IMR-90 (cell line): Measurements from ENCODE around the gene PMAIP1. TPM values are rescaled to one million over a fixed set of nuclear protein-coding genes. Genes with fewer than 3 reads are reported as not detected.

ENCODE experiments used
- ATAC-seq: fragments of 200-7000 bp; cut with Tn5 transposase; 2 replicates; pipeline ENCODE4 v1.9.1; 2020; ENCODE audit warnings: low read depth, mild to moderate bottlenecking, moderate library complexity
- BruUV-seq: library from RNA; stranded (reverse); fragments of 400-500 nt; replicated peaks from 2 replicates; lab custom pipeline; 2021; lab: Mats Ljungman, UMichigan
- CTCF ChIA-PET: fragments of 300-600 bp; formaldehyde crosslinking; extraction: SDS; loops from one replicate; lab custom pipeline; 2021; ENCODE audit warnings: antibody characterized with exemption; lab: Yijun Ruan, JAX
- POLR2A ChIA-PET: fragments of 300-600 bp; sonication (Branson Sonifier 250); formaldehyde crosslinking; loops from one replicate; lab custom pipeline; 2022; ENCODE audit warnings: antibody characterized with exemption; ENCODE audit not compliant: unreplicated experiment; lab: Charles Lee
- DNase-seq: peaks from one replicate; pipeline ENCODE4 v3.0.0; 2013
- H2AFZ ChIP-seq: replicated peaks from 2 replicates; pipeline ENCODE3; 2013; ENCODE audit warnings: low read length, mild to moderate bottlenecking; ENCODE audit not compliant: poor library complexity
- H2AK5ac ChIP-seq: 2 replicates; pipeline ENCODE4 v1.6.1; 2013; ENCODE audit warnings: low read depth, low read length, inconsistent platforms
- H2AK9ac ChIP-seq: replicated peaks from 2 replicates; pipeline ENCODE3; 2013; ENCODE audit warnings: mild to moderate bottlenecking, low read depth, low read length, moderate library complexity; ENCODE audit not compliant: poor library complexity
- H2BK120ac ChIP-seq: 2 replicates; pipeline ENCODE4 v1.6.1; 2013; ENCODE audit warnings: low read depth, low read length, inconsistent platforms
- H2BK15ac ChIP-seq: 3 replicates; pipeline ENCODE4 v1.6.1; 2013; ENCODE audit warnings: low read depth, low read length, inconsistent platforms
- H2BK20ac ChIP-seq: 2 replicates; pipeline ENCODE4 v1.6.1; 2013; ENCODE audit warnings: low read depth, mild to moderate bottlenecking, inconsistent platforms, low read length, moderate library complexity
- H2BK5ac ChIP-seq: 2 replicates; pipeline ENCODE4 v1.6.1; 2013; ENCODE audit warnings: mild to moderate bottlenecking, low read depth, low read length, inconsistent platforms; ENCODE audit not compliant: poor library complexity, severe bottlenecking
- H3K14ac ChIP-seq: replicated peaks from 2 replicates; pipeline ENCODE4 v1.6.1; 2013; ENCODE audit warnings: low read depth, low read length, inconsistent platforms
- H3K18ac ChIP-seq: 2 replicates; pipeline ENCODE4 v1.6.1; 2013; ENCODE audit warnings: low read depth, low read length, control low read depth
- H3K23ac ChIP-seq: 2 replicates; pipeline ENCODE4 v1.6.1; 2013; ENCODE audit warnings: low read depth, low read length, inconsistent platforms
- H3K27ac ChIP-seq: 2 replicates; pipeline ENCODE4 v1.5.1; 2013; ENCODE audit warnings: mild to moderate bottlenecking, control low read depth, low read length; ENCODE audit not compliant: insufficient read depth
- H3K27me3 ChIP-seq: 2 replicates; pipeline ENCODE4 v1.6.1; 2013; ENCODE audit warnings: low read length; ENCODE audit not compliant: control insufficient read depth, insufficient read depth
- H3K36me3 ChIP-seq: 2 replicates; pipeline ENCODE4 v1.6.1; 2013; ENCODE audit warnings: low read length, mixed read lengths; ENCODE audit not compliant: control insufficient read depth, insufficient read depth
- H3K4ac ChIP-seq: 2 replicates; pipeline ENCODE4 v1.6.1; 2013; ENCODE audit warnings: low read depth, low read length, inconsistent platforms
- H3K4me1 ChIP-seq: 2 replicates; pipeline ENCODE4 v1.6.1; 2013; ENCODE audit warnings: low read length, mixed read lengths; ENCODE audit not compliant: control insufficient read depth, insufficient read depth
- H3K4me2 ChIP-seq: 2 replicates; pipeline ENCODE4 v1.6.1; 2013; ENCODE audit warnings: low read depth, mild to moderate bottlenecking, control low read depth, low read length, moderate library complexity
- H3K4me3 ChIP-seq: 2 replicates; pipeline ENCODE4 v1.5.1; 2013; ENCODE audit warnings: low read depth, mild to moderate bottlenecking, control low read depth, low read length, moderate library complexity; ENCODE audit not compliant: insufficient read depth
- H3K56ac ChIP-seq: 2 replicates; pipeline ENCODE4 v1.6.1; 2013; ENCODE audit warnings: low read length, inconsistent platforms; ENCODE audit not compliant: insufficient read depth; ENCODE audit errors: extremely low read depth
- H3K79me1 ChIP-seq, 2 experiments: 2 replicates each; pipeline ENCODE4 v1.6.1; 2013; ENCODE audit warnings: low read length in 2 of 2, inconsistent platforms in 1 of 2, low read depth in 1 of 2
- H3K9ac ChIP-seq: 2 replicates; pipeline ENCODE4 v1.6.1; 2013; ENCODE audit warnings: low read depth, low read length, control low read depth
- H3K9me1 ChIP-seq: 2 replicates; pipeline ENCODE4 v1.6.1; 2013; ENCODE audit warnings: low read length, inconsistent platforms; ENCODE audit not compliant: insufficient read depth
- H3K9me3 ChIP-seq: 2 replicates; pipeline ENCODE4 v1.6.1; 2013; ENCODE audit warnings: low read length; ENCODE audit not compliant: control insufficient read depth, insufficient read depth
- H4K20me1 ChIP-seq: 2 replicates; pipeline ENCODE4 v1.6.1; 2013; ENCODE audit warnings: low read length, inconsistent platforms; ENCODE audit not compliant: insufficient read depth
- H4K5ac ChIP-seq: 2 replicates; pipeline ENCODE4 v1.6.1; 2013; ENCODE audit warnings: mild to moderate bottlenecking, low read depth, low read length, control low read depth
- H4K8ac ChIP-seq, 2 experiments: 2 replicates each; pipeline ENCODE4 v1.6.1; 2013; ENCODE audit warnings: low read depth in 2 of 2, low read length in 2 of 2, control low read depth in 1 of 2, inconsistent platforms in 1 of 2
- H4K91ac ChIP-seq: 2 replicates; pipeline ENCODE4 v1.6.1; 2013; ENCODE audit warnings: low read depth, low read length, inconsistent platforms; ENCODE audit not compliant: insufficient read depth
- BHLHE40 ChIP-seq: fragments of 150-350 bp; IDR thresholded peaks from 2 replicates; pipeline ENCODE4 v1.6.1; 2016; ENCODE audit warnings: mild to moderate bottlenecking, low read depth, low read length
- CEBPB ChIP-seq: IDR thresholded peaks from 2 replicates; pipeline ENCODE4 v1.6.1; 2012; ENCODE audit warnings: low read depth, low read length, improper control_type of control experiment
- FOS ChIP-seq: fragments of 150-350 bp; IDR thresholded peaks from 2 replicates; pipeline ENCODE4 v1.6.1; 2016; ENCODE audit warnings: low read depth, low read length
- MAFK ChIP-seq: IDR thresholded peaks from 2 replicates; pipeline ENCODE4 v1.6.1; 2012; ENCODE audit warnings: low read depth, low read length, improper control_type of control experiment
- MAZ ChIP-seq: IDR thresholded peaks from 2 replicates; pipeline ENCODE4 v1.6.1; 2012; ENCODE audit warnings: low read depth, mild to moderate bottlenecking, low read length, improper control_type of control experiment, moderate library complexity, borderline replicate concordance
- NFE2L2 ChIP-seq: fragments of 150-350 bp; IDR thresholded peaks from 2 replicates; pipeline ENCODE4 v1.6.1; 2016; ENCODE audit warnings: low read depth, mild to moderate bottlenecking, low read length
- RAD21 ChIP-seq: IDR thresholded peaks from 2 replicates; pipeline ENCODE4 v1.6.1; 2012; ENCODE audit warnings: low read length, improper control_type of control experiment
- RCOR1 ChIP-seq: IDR thresholded peaks from 2 replicates; pipeline ENCODE4 v1.6.1; 2012; ENCODE audit warnings: mild to moderate bottlenecking, low read length, improper control_type of control experiment; ENCODE audit not compliant: insufficient replicate concordance
- SMC3 ChIP-seq: fragments of 150-350 bp; IDR thresholded peaks from 2 replicates; pipeline ENCODE4 v1.6.1; 2016; ENCODE audit warnings: low read depth, mild to moderate bottlenecking, antibody characterized with exemption, low read length, moderate library complexity
- WGBS, 2 experiments: methylation state at CpG; one replicate each; pipeline versions ENCODE4 v1.1.5 to v1.1.7; 2013; ENCODE audit warnings: missing lambda C conversion rate in 2 of 2; ENCODE audit not compliant: insufficient read length in 1 of 2; ENCODE audit errors: extremely low coverage in 2 of 2; 5-methylcytosine and 5-hydroxymethylcytosine counted together
- dilution Hi-C: fragments of 300-500 bp; cut with HindIII; formaldehyde crosslinking; loops from one replicate; pipeline ENCODE4 v1.14.3; 2018; ENCODE audit warnings: low sequenced_read_pairs; ENCODE audit not compliant: unreplicated experiment
- in situ Hi-C: fragments of 300-500 bp; cut with MboI; formaldehyde crosslinking; loops from 3 replicates; pipeline ENCODE4 v1.14.3; 2019; ENCODE audit warnings: low sequenced_read_pairs, inconsistent platforms, mixed read lengths
- intact Hi-C: fragments of 100-400 bp; cut with micrococcal nuclease; formaldehyde crosslinking; loops from 2 replicates; pipeline ENCODE4 v1.10.0; 2022
- polyA plus RNA-seq, 3 experiments: library from polyadenylated mRNA; depleted of rRNA; stranded (reverse); fragments of >200 nt; gene quantifications; 2 replicates each; pipeline ENCODE4 v1.2.3, GENCODE V29; 2012; ENCODE audit warnings: low replicate concordance in 1 of 3
- total RNA-seq: library from RNA; depleted of rRNA; stranded (reverse); fragments of >200 nt; gene quantifications from 2 replicates; pipeline ENCODE4 v1.2.3, GENCODE V29; 2012
- TF ChIP-seq, protein P1 (sequence below): fragments of 150-350 bp; IDR thresholded peaks from 2 replicates; pipeline ENCODE4 v1.6.1; 2016; ENCODE audit warnings: low read depth, mild to moderate bottlenecking, low read length, moderate library complexity, borderline replicate concordance
- TF ChIP-seq, protein P2 (sequence below): conservative IDR thresholded peaks from 2 replicates; pipeline ENCODE4 v1.5.1; 2012; ENCODE audit warnings: mild to moderate bottlenecking, low read depth, low read length, improper control_type of control experiment
- TF ChIP-seq, protein P3 (sequence below): fragments of 150-350 bp; IDR thresholded peaks from 2 replicates; pipeline ENCODE4 v1.6.1; 2017; ENCODE audit warnings: mild to moderate bottlenecking, antibody characterized with exemption, low read length, low read depth

Gene PMAIP1
- total and polyA plus RNA-seq, 2 of the 4 experiments (the other 2 are of a cell fraction), result 14.0 to 30.1 TPM

DNA sequence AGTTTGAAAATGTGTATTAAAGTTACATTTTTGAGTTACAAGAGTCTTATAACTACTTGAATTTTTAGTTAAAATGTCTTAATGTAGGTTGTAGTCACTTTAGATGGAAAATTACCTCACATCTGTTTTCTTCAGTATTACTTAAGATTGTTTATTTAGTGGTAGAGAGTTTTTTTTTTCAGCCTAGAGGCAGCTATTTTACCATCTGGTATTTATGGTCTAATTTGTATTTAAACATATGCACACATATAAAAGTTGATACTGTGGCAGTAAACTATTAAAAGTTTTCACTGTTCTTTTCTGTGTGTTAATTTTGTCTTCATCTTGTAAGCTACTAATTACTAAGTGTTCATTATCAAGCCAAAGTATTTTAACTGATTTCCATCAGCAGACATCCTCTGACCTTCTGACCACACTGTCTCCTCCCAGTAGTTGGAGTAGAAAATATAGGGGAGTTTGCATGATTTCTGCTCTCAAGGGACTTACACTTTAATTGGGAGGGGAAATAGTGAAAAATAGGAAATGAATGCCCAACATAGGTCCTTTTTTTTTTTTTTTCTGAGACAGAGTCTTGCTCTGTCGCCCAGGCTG is 4.3 kb downstream of the PMAIP1 start:
- no peak overlapping the region for H2BK120ac ChIP-seq
- H2AFZ ChIP-seq, result no peak overlapping the region
- H4K91ac ChIP-seq, result no peak overlapping the region
- no peak overlapping the region for H4K8ac ChIP-seq
- peaks cover 20% of the 10 kb centered on the region for H3K9me1 ChIP-seq
- no peak overlapping the region; the same call in 1 of the 2 replicates for H3K18ac ChIP-seq
- no peak overlapping the region for H3K56ac ChIP-seq
- H3K23ac ChIP-seq, result no peak overlapping the region
- H3K36me3 ChIP-seq, result peaks cover 7% of the 10 kb centered on the region
- peak overlapping the region; percentile 12 for H2BK5ac ChIP-seq
- H2BK15ac ChIP-seq, result no peak overlapping the region
- TF ChIP-seq BHLHE40, result no peak
- no peak for TF ChIP-seq FOS
- no peak for TF ChIP-seq MAZ
- TF ChIP-seq RAD21, result no peak
- TF ChIP-seq CEBPB, result no peak
- TF ChIP-seq, protein P1, sequence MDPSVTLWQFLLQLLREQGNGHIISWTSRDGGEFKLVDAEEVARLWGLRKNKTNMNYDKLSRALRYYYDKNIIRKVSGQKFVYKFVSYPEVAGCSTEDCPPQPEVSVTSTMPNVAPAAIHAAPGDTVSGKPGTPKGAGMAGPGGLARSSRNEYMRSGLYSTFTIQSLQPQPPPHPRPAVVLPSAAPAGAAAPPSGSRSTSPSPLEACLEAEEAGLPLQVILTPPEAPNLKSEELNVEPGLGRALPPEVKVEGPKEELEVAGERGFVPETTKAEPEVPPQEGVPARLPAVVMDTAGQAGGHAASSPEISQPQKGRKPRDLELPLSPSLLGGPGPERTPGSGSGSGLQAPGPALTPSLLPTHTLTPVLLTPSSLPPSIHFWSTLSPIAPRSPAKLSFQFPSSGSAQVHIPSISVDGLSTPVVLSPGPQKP, result no peak
- no peak for TF ChIP-seq SMC3
- TF ChIP-seq MAFK, result no peak
- TF ChIP-seq, protein P2, sequence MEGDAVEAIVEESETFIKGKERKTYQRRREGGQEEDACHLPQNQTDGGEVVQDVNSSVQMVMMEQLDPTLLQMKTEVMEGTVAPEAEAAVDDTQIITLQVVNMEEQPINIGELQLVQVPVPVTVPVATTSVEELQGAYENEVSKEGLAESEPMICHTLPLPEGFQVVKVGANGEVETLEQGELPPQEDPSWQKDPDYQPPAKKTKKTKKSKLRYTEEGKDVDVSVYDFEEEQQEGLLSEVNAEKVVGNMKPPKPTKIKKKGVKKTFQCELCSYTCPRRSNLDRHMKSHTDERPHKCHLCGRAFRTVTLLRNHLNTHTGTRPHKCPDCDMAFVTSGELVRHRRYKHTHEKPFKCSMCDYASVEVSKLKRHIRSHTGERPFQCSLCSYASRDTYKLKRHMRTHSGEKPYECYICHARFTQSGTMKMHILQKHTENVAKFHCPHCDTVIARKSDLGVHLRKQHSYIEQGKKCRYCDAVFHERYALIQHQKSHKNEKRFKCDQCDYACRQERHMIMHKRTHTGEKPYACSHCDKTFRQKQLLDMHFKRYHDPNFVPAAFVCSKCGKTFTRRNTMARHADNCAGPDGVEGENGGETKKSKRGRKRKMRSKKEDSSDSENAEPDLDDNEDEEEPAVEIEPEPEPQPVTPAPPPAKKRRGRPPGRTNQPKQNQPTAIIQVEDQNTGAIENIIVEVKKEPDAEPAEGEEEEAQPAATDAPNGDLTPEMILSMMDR, result no peak
- no peak for TF ChIP-seq RCOR1
- no peak for TF ChIP-seq NFE2L2
- TF ChIP-seq, protein P3, sequence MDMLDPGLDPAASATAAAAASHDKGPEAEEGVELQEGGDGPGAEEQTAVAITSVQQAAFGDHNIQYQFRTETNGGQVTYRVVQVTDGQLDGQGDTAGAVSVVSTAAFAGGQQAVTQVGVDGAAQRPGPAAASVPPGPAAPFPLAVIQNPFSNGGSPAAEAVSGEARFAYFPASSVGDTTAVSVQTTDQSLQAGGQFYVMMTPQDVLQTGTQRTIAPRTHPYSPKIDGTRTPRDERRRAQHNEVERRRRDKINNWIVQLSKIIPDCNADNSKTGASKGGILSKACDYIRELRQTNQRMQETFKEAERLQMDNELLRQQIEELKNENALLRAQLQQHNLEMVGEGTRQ, result no peak
- intact Hi-C loops, result loop anchor here (5.0 to 10.0 kb wide), 3 partner anchors 42 to 279 kb away; partner anchors contain the start of gene CCBE1
- DNase-seq (peak; percentile 48), ATAC-seq (no peak)
- peak overlapping the region; percentile 29; the same call in 1 of the 2 replicates for H3K4me2 ChIP-seq
- in situ Hi-C loops, result no loop called here
- H4K5ac ChIP-seq, result no peak overlapping the region
- dilution Hi-C loops, result no loop called here
- H3K79me1 ChIP-seq, result peaks cover 0 to 40% of the 10 kb centered on the region in 2 experiments; a peak in 3 of 4 replicates
- ChIA-PET CTCF (interaction anchor here (1.7 kb wide), 1 partner anchor 67 kb away, joined by 8 read pairs; no protein-coding TSS in a partner anchor), POLR2A (interaction anchor here (1.0 kb wide), 1 partner anchor 68 kb away, joined by 3 read pairs; no protein-coding TSS in a partner anchor)
- H4K20me1 ChIP-seq, result peaks cover 30% of the 10 kb centered on the region
- H2AK5ac ChIP-seq, result no peak overlapping the region
- WGBS, 2 experiments, result no CpG with 5 or more reads among the region's 1 CpG
- 0 out of 2 replicates have a peak overlapping the region, but pooled peaks have one; percentile 12 for H3K4ac ChIP-seq
- H3K9me3 ChIP-seq, result no peaks in the 10 kb centered on the region
- no peaks in the 10 kb centered on the region for H3K27me3 ChIP-seq
- H3K27ac ChIP-seq, result no peak overlapping the region
- H3K9ac ChIP-seq, result no peak overlapping the region
- peaks cover 17% of the 10 kb centered on the region for H3K4me1 ChIP-seq
- no peak overlapping the region for H3K4me3 ChIP-seq
- H3K14ac ChIP-seq, result no peak overlapping the region
- H2BK20ac ChIP-seq, result no peak overlapping the region
- H2AK9ac ChIP-seq, result no peak overlapping the region
- no TSS peak for BruUV-seq
